ENCODE measurements around the gene STRBP.
"Not testable (repeated sequence)": the region's sequence is repeated elsewhere in the genome, so short reads cannot be mapped to it uniquely, and the experiment has no call there.

STRBP gene

GRCh38 chr9:123284656-123285055 is 16.3 kb upstream of the STRBP start:
- in situ Hi-C loops (cut with MboI; ENCODE audit: low pct_unique_long_range_greater_than_20kb, low sequenced_read_pairs, unreplicated experiment): no loop called here

GRCh38 chr9:123283455-123283854 is 15.1 kb upstream of the STRBP start:
- TF ChIP-seq CTCF (IDR thresholded peaks at IDR 0.05; ENCODE audit: extremely low read depth, insufficient read depth, missing control alignments): no peak
- in situ Hi-C loops (cut with MboI; ENCODE audit: low pct_unique_long_range_greater_than_20kb, low sequenced_read_pairs, unreplicated experiment): no loop called here

More at GRCh38 chr9:123284656-123285055, 16.3 kb upstream of the STRBP start:
- DNase-seq (ENCODE audit: low spot score): no peak
- no peak for TF ChIP-seq CTCF (IDR thresholded peaks at IDR 0.05; ENCODE audit: extremely low read depth, insufficient read depth, missing control alignments)

GRCh38 chr9:123283048-123283408 is 14.6 kb upstream of the STRBP start:
- TF ChIP-seq CTCF (IDR thresholded peaks at IDR 0.05; ENCODE audit: extremely low read depth, insufficient read depth, missing control alignments): no peak
- DNase-seq (ENCODE audit: low spot score): no peak
- in situ Hi-C loops (cut with MboI; ENCODE audit: low pct_unique_long_range_greater_than_20kb, low sequenced_read_pairs, unreplicated experiment): no loop called here

More at GRCh38 chr9:123283455-123283854, 15.1 kb upstream of the STRBP start:
- DNase-seq (ENCODE audit: low spot score): no peak

- no peak for DNase-seq (ENCODE audit: low spot score)
- TF ChIP-seq CTCF (IDR thresholded peaks at IDR 0.05; ENCODE audit: extremely low read depth, insufficient read depth, missing control alignments): no peak
- in situ Hi-C loops (cut with MboI; ENCODE audit: low pct_unique_long_range_greater_than_20kb, low sequenced_read_pairs, unreplicated experiment): no loop called here
These were observed 14.1 kb upstream of the STRBP start for GRCh38 chr9:123282362-123283047.

GRCh38 chr9:123281659-123282350 is 13.4 kb upstream of the STRBP start:
- no peak for DNase-seq (ENCODE audit: low spot score)
- in situ Hi-C loops (cut with MboI; ENCODE audit: low pct_unique_long_range_greater_than_20kb, low sequenced_read_pairs, unreplicated experiment): no loop called here
- TF ChIP-seq CTCF (IDR thresholded peaks at IDR 0.05; ENCODE audit: extremely low read depth, insufficient read depth, missing control alignments): no peak

GRCh38 chr9:123278879-123279493 is 10.6 kb upstream of the STRBP start:
- in situ Hi-C loops (cut with MboI; ENCODE audit: low pct_unique_long_range_greater_than_20kb, low sequenced_read_pairs, unreplicated experiment); DNase-seq (ENCODE audit: low spot score): not testable (repeated sequence)

- no peak for TF ChIP-seq CTCF (IDR thresholded peaks at IDR 0.05; ENCODE audit: extremely low read depth, insufficient read depth, missing control alignments)
- in situ Hi-C loops (cut with MboI; ENCODE audit: low pct_unique_long_range_greater_than_20kb, low sequenced_read_pairs, unreplicated experiment): no loop called here
- no peak for DNase-seq (ENCODE audit: low spot score)
These were observed 10.0 kb upstream of the STRBP start for GRCh38 chr9:123278361-123278760.
